GM12878 (cell line): Measurements from ENCODE around the gene KCNK7. TPM values are rescaled to one million over a fixed set of nuclear protein-coding genes. Genes with fewer than 3 reads are reported as not detected.

Experiments
- BHLHE40 ChIP-seq, 2 experiments: fragments of 450-650 bp in 1 of 2; IDR thresholded peaks; 2 replicates each; pipeline ENCODE4 v1.6.1; 2011 to 2017; ENCODE audit warnings: low read depth in 2 of 2, borderline replicate concordance in 1 of 2, improper control_type of control experiment in 1 of 2, low read length in 1 of 2, mild to moderate bottlenecking in 1 of 2
- CBFB ChIP-seq: IDR thresholded peaks from 2 replicates; pipeline ENCODE4 v1.6.1; 2016; ENCODE audit warnings: antibody characterized with exemption, low read depth
- CHD4 ChIP-seq: fragments of 200-600 bp; sonication (generic); IDR thresholded peaks from 2 replicates; pipeline ENCODE4 v1.6.1; 2016; ENCODE audit warnings: mild to moderate bottlenecking
- DPF2 ChIP-seq: fragments of 450-650 bp; IDR thresholded peaks from 2 replicates; pipeline ENCODE4 v1.6.1; 2017; ENCODE audit warnings: mild to moderate bottlenecking
- EGR1 ChIP-seq, 2 experiments: IDR thresholded peaks; 1 replicate in 1 of 2; 2 replicates in 1 of 2; pipeline ENCODE4 v1.6.1; 2011 to 2012; ENCODE audit warnings: low read depth in 2 of 2, low read length in 2 of 2, borderline replicate concordance in 1 of 2, mild to moderate bottlenecking in 1 of 2, moderate library complexity in 1 of 2
- HDAC6 ChIP-seq: fragments of 200-600 bp; sonication (generic); IDR thresholded peaks from one replicate; pipeline ENCODE4 v1.8.0; 2017; ENCODE audit warnings: antibody characterized with exemption; ENCODE audit not compliant: unreplicated experiment
- IKZF1 ChIP-seq: fragments of 450-650 bp; conservative IDR thresholded peaks from 2 replicates; pipeline ENCODE4 v1.6.1; 2017; ENCODE audit warnings: antibody characterized with exemption, mild to moderate bottlenecking
- JUNB ChIP-seq: IDR thresholded peaks from 2 replicates; pipeline ENCODE4 v1.6.1; 2016; ENCODE audit warnings: antibody characterized with exemption, mild to moderate bottlenecking
- KAT2A ChIP-seq: conservative IDR thresholded peaks from 2 replicates; pipeline ENCODE4 v1.6.1; 2011; ENCODE audit warnings: low read depth, low read length; ENCODE audit not compliant: control insufficient read depth
- MXI1 ChIP-seq: fragments of 150-350 bp; IDR thresholded peaks from 2 replicates; pipeline ENCODE4 v1.6.1; 2011; ENCODE audit warnings: low read depth, mild to moderate bottlenecking, inconsistent platforms, low read length, improper control_type of control experiment
- NR2C1 ChIP-seq: fragments of 450-650 bp; IDR thresholded peaks from 2 replicates; pipeline ENCODE4 v1.6.1; 2017; ENCODE audit warnings: antibody characterized with exemption, mild to moderate bottlenecking, moderate library complexity
- POLR2AphosphoS5 ChIP-seq: IDR thresholded peaks from 2 replicates; pipeline ENCODE4 v1.6.1; 2011; ENCODE audit warnings: mild to moderate bottlenecking, low read length, inconsistent platforms
- POU2F2 ChIP-seq: IDR thresholded peaks from 3 replicates; pipeline ENCODE4 v1.6.1; 2011; ENCODE audit warnings: low read depth, mild to moderate bottlenecking, low read length, borderline replicate concordance
- RELA ChIP-seq: fragments of 450-650 bp; IDR thresholded peaks from 2 replicates; pipeline ENCODE4 v1.8.0; 2014; ENCODE audit warnings: borderline replicate concordance; ENCODE audit not compliant: partially characterized antibody
- SMAD5 ChIP-seq: IDR thresholded peaks from 2 replicates; pipeline ENCODE4 v1.6.1; 2016; ENCODE audit warnings: antibody characterized with exemption, low read depth
- SUZ12 ChIP-seq: fragments of 200-600 bp; sonication (generic); IDR thresholded peaks from one replicate; pipeline ENCODE4 v1.6.1; 2018; ENCODE audit warnings: antibody characterized with exemption, mild to moderate bottlenecking; ENCODE audit not compliant: unreplicated experiment
- TARDBP ChIP-seq: IDR thresholded peaks from 2 replicates; pipeline ENCODE4 v1.6.1; 2016; ENCODE audit warnings: borderline replicate concordance
- WRNIP1 ChIP-seq: IDR thresholded peaks from 2 replicates; pipeline ENCODE4 v1.6.1; 2011; ENCODE audit warnings: low read depth, low read length, improper control_type of control experiment, borderline replicate concordance
- polyA plus RNA-seq, 11 experiments: library from polyadenylated mRNA; depleted of rRNA in 4 of 11; unstranded in 6 of 11; stranded (reverse) in 5 of 11; fragments of >200 nt; fragmentation: Nextera tagmentation in 4 of 11; fragmentation: Illumina TruSeq in 1 of 11; extraction: Ambion mirVana in 4 of 11; extraction: Trizol in 1 of 11; gene quantifications; 1 replicate in 1 of 11; 2 replicates in 10 of 11; pipeline versions ENCODE4 v1.2.1 to v1.2.3, GENCODE V29; 2011 to 2016; ENCODE audit warnings: inconsistent platforms in 2 of 11, missing spikeins in 2 of 11, low read depth in 1 of 11
- total RNA-seq, 4 experiments: library from RNA; depleted of rRNA in 3 of 4; stranded (reverse); fragments of >200 nt in 3 of 4; fragmentation: Illumina TruSeq in 1 of 4; extraction: Trizol in 1 of 4; gene quantifications; 2 replicates each; pipeline versions ENCODE4 v1.2.1 to v1.2.3, GENCODE V29; 2013 to 2021
- TF ChIP-seq, protein P1 (sequence below): IDR thresholded peaks from 2 replicates; pipeline ENCODE4 v1.6.1; 2012; ENCODE audit warnings: improper control_type of control experiment, low read depth, low read length; ENCODE audit not compliant: insufficient replicate concordance
- TF ChIP-seq, protein P2 (sequence below): fragments of 450-650 bp; IDR thresholded peaks from 2 replicates; pipeline ENCODE4 v1.6.1; 2018; ENCODE audit warnings: borderline replicate concordance, mild to moderate bottlenecking; ENCODE audit not compliant: partially characterized antibody
- TF ChIP-seq, protein P3 (sequence below): IDR thresholded peaks from 2 replicates; pipeline ENCODE4 v1.6.1; 2012; ENCODE audit warnings: low read depth, low read length, improper control_type of control experiment

Gene KCNK7
- total and polyA plus RNA-seq, 10 of the 15 experiments (the other 5 are each of a cell fraction or from before 2014, with no cell fraction given) = 0.11 to 0.54 (median 0.23) TPM; not detected in 7

DNA sequence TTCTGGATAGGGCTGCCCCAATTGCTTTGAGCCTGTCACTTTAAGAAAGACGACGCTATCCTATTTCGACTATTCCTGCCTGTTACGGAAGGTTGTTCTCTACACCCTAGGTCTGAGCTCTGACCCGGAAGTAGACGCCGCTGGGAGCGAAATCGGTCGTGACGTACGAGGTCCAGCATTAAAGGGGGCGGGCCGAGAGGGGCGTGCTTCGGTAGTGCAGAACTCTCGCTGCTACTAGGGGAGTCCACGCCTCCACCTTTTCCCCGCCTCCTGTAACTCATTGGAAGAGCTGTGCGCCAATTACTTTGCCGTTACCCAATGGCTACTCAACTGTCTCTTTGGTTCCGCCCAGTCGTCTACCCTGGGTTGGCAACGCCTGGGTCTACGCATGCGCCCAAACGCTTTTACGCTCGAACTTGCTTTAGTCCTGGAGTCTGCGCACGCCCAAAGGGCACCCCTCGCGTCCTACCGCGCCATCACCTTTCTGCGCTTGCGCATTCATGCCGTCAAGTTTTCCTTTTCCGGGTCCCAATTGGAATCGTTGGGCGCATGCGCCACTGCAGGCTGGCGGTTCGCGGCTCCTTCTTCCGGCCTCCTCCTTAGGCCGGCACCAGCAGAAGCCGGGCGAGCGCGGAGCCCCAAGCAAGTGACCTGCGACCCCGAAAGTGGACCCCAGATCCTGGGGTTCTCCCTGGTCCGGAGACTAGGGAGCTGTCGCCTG is 19.8 kb upstream of the KCNK7 start, which contains the start of gene PCNX3 (continued):
- TF ChIP-seq, protein P1, sequence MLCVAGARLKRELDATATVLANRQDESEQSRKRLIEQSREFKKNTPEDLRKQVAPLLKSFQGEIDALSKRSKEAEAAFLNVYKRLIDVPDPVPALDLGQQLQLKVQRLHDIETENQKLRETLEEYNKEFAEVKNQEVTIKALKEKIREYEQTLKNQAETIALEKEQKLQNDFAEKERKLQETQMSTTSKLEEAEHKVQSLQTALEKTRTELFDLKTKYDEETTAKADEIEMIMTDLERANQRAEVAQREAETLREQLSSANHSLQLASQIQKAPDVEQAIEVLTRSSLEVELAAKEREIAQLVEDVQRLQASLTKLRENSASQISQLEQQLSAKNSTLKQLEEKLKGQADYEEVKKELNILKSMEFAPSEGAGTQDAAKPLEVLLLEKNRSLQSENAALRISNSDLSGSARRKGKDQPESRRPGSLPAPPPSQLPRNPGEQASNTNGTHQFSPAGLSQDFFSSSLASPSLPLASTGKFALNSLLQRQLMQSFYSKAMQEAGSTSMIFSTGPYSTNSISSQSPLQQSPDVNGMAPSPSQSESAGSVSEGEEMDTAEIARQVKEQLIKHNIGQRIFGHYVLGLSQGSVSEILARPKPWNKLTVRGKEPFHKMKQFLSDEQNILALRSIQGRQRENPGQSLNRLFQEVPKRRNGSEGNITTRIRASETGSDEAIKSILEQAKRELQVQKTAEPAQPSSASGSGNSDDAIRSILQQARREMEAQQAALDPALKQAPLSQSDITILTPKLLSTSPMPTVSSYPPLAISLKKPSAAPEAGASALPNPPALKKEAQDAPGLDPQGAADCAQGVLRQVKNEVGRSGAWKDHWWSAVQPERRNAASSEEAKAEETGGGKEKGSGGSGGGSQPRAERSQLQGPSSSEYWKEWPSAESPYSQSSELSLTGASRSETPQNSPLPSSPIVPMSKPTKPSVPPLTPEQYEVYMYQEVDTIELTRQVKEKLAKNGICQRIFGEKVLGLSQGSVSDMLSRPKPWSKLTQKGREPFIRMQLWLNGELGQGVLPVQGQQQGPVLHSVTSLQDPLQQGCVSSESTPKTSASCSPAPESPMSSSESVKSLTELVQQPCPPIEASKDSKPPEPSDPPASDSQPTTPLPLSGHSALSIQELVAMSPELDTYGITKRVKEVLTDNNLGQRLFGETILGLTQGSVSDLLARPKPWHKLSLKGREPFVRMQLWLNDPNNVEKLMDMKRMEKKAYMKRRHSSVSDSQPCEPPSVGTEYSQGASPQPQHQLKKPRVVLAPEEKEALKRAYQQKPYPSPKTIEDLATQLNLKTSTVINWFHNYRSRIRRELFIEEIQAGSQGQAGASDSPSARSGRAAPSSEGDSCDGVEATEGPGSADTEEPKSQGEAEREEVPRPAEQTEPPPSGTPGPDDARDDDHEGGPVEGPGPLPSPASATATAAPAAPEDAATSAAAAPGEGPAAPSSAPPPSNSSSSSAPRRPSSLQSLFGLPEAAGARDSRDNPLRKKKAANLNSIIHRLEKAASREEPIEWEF = peak; percentile 98
- TF ChIP-seq TARDBP (peak; percentile 78; the same call in 1 of the 2 replicates), MXI1 (peak; percentile 93), BHLHE40 (IDR thresholded peaks at IDR 0.05; ENCODE audit: borderline replicate concordance in 1 of 2, low read depth in 2 of 2, low read length in 1 of 2) (peak in 1 of 2 experiments; percentile 59; a peak in 1 of 4 replicates), SMAD5 (no peak), HDAC6 (no peak), DPF2 (peak; percentile 98), CHD4 (no peak), IKZF1 (peak; percentile 93), NR2C1 (peak; percentile 100), RELA (peak; percentile 83), POLR2AphosphoS5 (peak; percentile 80; the same call in 1 of the 2 replicates), POU2F2 (0 out of 3 replicates have a peak, but pooled peaks have one; percentile 15), WRNIP1 (0 out of 2 replicates have a peak, but pooled peaks have one; percentile 94), KAT2A (no peak), JUNB (no peak), CBFB (peak; percentile 33; the same call in 1 of the 2 replicates), EGR1 (IDR thresholded peaks at IDR 0.05; ENCODE audit: borderline replicate concordance in 1 of 2, low read depth in 2 of 2, low read length in 2 of 2) (peak in 1 of 2 experiments; percentile 54; a peak in 1 of 3 replicates), SUZ12 (no peak)
- TF ChIP-seq, protein P2, sequence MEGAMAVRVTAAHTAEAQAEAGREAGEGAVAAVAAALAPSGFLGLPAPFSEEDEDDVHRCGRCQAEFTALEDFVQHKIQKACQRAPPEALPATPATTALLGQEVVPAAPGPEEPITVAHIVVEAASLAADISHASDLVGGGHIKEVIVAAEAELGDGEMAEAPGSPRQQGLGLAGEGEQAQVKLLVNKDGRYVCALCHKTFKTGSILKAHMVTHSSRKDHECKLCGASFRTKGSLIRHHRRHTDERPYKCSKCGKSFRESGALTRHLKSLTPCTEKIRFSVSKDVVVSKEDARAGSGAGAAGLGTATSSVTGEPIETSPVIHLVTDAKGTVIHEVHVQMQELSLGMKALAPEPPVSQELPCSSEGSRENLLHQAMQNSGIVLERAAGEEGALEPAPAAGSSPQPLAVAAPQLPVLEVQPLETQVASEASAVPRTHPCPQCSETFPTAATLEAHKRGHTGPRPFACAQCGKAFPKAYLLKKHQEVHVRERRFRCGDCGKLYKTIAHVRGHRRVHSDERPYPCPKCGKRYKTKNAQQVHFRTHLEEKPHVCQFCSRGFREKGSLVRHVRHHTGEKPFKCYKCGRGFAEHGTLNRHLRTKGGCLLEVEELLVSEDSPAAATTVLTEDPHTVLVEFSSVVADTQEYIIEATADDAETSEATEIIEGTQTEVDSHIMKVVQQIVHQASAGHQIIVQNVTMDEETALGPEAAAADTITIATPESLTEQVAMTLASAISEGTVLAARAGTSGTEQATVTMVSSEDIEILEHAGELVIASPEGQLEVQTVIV = peak; percentile 95
- TF ChIP-seq, protein P3, sequence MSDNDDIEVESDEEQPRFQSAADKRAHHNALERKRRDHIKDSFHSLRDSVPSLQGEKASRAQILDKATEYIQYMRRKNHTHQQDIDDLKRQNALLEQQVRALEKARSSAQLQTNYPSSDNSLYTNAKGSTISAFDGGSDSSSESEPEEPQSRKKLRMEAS = 0 out of 2 replicates have a peak, but pooled peaks have one; percentile 38
